Iris pigment epithelial cell (primary cell): ENCODE data around the gene MICOS13.

Experiments
- DNase-seq: peaks from one replicate; pipeline ENCODE4 v3.0.0-alpha.2; 2011; ENCODE audit warnings: low read depth

MICOS13 gene

DNA sequence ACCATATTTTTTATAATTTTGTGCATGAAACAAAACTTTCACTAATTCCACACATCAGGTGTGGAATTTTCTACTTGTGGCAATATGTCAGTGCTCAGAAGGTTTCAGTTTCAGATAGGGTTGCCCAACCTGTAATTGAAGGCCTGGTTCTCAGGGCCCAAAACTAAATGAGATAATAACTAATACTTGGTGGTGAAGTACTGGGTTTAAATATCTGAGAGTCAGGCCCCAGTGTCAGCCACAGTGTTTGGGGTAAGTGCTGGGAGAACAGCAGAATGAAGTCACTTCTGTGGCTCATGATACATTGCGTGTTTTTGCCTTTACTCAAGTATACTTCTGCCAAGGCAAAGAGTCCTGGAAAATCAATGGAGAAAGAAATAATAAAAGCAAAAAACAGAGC lies 51.9 kb downstream of the MICOS13 start:
- DNase-seq, result peak; percentile 27
